Activated T-helper 1 cell treated with anti-CD3 and anti-CD28 coated beads, Interleukin-12 subunit alpha, Interleukin-12 subunit beta, Interleukin-2, Interleukin-4 antibody, amounts not matched to agents 30 ng/mL and 10 ng/mL and 1 ng/mL, durations not matched to agents 14 hours and 24 hours and 36 hours (primary cell): ENCODE data around the gene HAUS1. TPM values are rescaled to one million over a fixed set of nuclear protein-coding genes. Genes with fewer than 3 reads are reported as not detected.

Source experiments
- total RNA-seq: library from RNA; stranded (reverse); gene quantifications from 2 replicates; pipeline ENCODE4 v1.2.3, GENCODE V29; 2022

HAUS1 gene
- total RNA-seq, 1 donor from 2014 or later, result 41.8 TPM

Other genes with a start within 250 kb of the HAUS1 start
- gene EPG5, start 137.1 kb upstream of the HAUS1 start, total RNA-seq, result 14.3 and 14.6 TPM in 2 replicates
- gene PSTPIP2, start 32.1 kb upstream of the HAUS1 start, total RNA-seq, result 19.2 and 23.6 TPM in 2 replicates
- gene ATP5F1A, start 6.1 kb upstream of the HAUS1 start, total RNA-seq, result 412 and 420 TPM in 2 replicates